ENCODE measurements around the gene FIG4. TPM values are rescaled to one million over a fixed set of nuclear protein-coding genes. Genes with fewer than 3 reads are reported as not detected.
A peak's percentile ranks its signal among the peaks of the same experiment; 100 is the strongest.

Gene FIG4
- total RNA-seq, 1 donor from 2014 or later = 15.6 TPM

DNA sequence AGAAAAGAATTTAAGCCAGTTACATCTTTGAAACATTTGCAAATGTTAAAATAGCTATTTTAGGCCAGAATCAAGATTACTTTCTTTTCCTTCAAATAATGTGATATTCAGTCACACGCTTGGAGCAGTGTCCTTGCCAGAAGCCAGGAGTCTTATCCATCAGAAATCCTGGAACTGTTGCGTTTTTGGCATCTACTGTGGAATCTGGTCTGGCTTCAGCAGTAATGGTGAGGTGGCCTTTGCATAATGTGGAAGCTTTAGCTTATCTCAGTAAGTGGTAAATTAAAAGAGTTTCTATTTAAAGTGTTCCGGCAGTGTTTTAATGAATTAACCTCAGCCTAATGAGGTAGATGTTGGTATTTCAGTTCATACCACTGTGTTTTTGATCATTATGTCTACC, 97.6 kb downstream of the FIG4 start:
- DNase-seq (ENCODE audit: low read depth) = no peak
- no peak overlapping the region for H3K4me3 ChIP-seq (ENCODE audit: low read depth, low read length)
- H3K27me3 ChIP-seq (ENCODE audit: control insufficient read depth, insufficient read depth, low read length) = no peaks in the 10 kb centered on the region
- TF ChIP-seq, protein P1, sequence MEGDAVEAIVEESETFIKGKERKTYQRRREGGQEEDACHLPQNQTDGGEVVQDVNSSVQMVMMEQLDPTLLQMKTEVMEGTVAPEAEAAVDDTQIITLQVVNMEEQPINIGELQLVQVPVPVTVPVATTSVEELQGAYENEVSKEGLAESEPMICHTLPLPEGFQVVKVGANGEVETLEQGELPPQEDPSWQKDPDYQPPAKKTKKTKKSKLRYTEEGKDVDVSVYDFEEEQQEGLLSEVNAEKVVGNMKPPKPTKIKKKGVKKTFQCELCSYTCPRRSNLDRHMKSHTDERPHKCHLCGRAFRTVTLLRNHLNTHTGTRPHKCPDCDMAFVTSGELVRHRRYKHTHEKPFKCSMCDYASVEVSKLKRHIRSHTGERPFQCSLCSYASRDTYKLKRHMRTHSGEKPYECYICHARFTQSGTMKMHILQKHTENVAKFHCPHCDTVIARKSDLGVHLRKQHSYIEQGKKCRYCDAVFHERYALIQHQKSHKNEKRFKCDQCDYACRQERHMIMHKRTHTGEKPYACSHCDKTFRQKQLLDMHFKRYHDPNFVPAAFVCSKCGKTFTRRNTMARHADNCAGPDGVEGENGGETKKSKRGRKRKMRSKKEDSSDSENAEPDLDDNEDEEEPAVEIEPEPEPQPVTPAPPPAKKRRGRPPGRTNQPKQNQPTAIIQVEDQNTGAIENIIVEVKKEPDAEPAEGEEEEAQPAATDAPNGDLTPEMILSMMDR (IDR thresholded peaks at IDR 0.05; ENCODE audit: insufficient read depth, low read length, poor library complexity, severe bottlenecking) = no peak
- no peaks in the 10 kb centered on the region for H3K36me3 ChIP-seq (ENCODE audit: control insufficient read depth, insufficient read depth, low read length)

DNA sequence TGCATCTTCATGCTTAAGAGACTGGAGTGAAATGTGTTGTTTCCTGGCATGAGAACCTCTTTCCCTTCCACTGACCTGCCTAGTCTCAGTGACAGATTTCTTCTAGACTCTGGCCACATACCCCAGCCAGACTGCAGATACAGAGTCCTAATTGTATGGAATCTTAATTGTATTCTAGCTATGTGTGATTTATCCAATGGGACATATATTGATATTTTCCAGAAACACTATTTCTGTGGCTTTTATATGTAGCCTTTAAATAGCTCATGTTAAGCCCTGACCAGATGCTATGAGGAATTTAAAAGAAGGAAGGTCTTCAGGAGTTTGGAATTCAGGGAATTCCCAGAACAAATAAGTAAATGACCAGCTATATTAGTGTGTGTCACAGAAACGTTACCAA, 99.0 kb downstream of the FIG4 start:
- Histone ChIP-seq H3K27me3 (ENCODE audit: control insufficient read depth, insufficient read depth, low read length) (no peaks in the 10 kb centered on the region), H3K36me3 (ENCODE audit: control insufficient read depth, insufficient read depth, low read length) (no peaks in the 10 kb centered on the region), H3K4me3 (ENCODE audit: low read depth, low read length) (no peak overlapping the region)
- TF ChIP-seq, protein P1 (IDR thresholded peaks at IDR 0.05; ENCODE audit: insufficient read depth, low read length, poor library complexity, severe bottlenecking) = no peak
- no peak for DNase-seq (ENCODE audit: low read depth)

DNA sequence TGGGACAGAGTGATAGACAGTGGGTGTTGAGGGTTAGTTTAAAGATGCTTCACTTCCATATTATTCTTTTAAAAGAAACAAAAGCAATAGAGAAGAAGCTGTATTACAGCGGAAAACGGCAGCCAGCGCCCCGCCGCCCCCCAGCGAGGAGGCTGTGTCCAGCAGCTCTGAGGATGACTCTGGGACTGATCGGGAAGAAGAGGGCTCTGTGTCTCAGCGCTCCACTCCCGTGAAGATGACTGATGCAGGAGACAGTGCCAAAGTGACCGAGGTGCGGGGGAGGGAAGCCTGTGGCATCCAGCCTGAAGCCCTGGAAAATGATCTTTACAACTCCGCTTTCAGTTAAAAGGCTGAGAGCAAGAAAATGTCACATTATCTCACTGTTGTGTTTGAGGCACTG, 100.2 kb downstream of the FIG4 start:
- TF ChIP-seq, protein P1 (IDR thresholded peaks at IDR 0.05; ENCODE audit: insufficient read depth, low read length, poor library complexity, severe bottlenecking) = peak; percentile 2
- no peak overlapping the region for H3K4me3 ChIP-seq (ENCODE audit: low read depth, low read length)
- H3K36me3 ChIP-seq (ENCODE audit: control insufficient read depth, insufficient read depth, low read length) = no peaks in the 10 kb centered on the region
- no peak for DNase-seq (ENCODE audit: low read depth)
- H3K27me3 ChIP-seq (ENCODE audit: control insufficient read depth, insufficient read depth, low read length) = no peaks in the 10 kb centered on the region

DNA sequence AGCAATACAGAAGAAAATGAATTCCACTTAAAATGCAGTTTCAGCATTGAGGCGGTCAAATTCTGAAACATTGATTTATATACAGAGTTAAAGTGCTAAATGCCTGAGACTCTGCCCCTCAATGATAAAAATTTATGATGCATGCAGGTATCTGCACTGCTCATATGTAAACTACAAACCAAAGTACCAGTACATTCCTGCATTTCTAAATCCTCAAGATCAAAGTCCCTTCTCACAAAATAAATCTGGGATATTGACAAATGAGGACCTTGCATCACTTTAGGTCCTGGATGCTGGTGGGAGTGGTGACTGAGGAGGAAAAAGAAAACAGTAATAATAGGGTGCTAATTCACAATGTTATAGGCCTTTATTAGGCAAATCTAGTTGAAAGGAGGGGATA, 101.9 kb downstream of the FIG4 start:
- DNase-seq (ENCODE audit: low read depth) = no peak
- no peak overlapping the region for H3K4me3 ChIP-seq (ENCODE audit: low read depth, low read length)
- TF ChIP-seq, protein P1 (IDR thresholded peaks at IDR 0.05; ENCODE audit: insufficient read depth, low read length, poor library complexity, severe bottlenecking) = no peak

DNA sequence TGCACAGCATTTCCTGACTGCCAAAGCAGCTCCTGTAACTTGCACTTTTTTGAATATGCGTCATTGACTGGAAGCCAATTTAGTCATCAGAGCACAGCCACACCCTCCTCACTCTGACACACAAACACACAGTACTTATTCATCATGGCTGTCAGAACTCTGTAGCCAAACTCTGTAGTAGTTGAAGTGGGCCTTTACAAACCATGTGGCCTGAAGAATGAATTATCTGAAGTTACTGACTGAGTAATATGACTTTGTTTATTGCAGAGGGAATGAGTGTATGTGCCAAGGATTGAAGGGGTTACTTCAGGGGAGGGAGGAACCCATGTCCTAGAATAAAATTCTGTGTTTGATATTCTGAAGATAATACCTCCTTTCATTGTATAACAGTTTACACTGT, 102.7 kb downstream of the FIG4 start:
- DNase-seq (ENCODE audit: low read depth) = peak; percentile 90
- Histone ChIP-seq H3K27me3 (ENCODE audit: control insufficient read depth, insufficient read depth, low read length) (no peaks in the 10 kb centered on the region), H3K4me3 (ENCODE audit: low read depth, low read length) (no peak overlapping the region), H3K36me3 (ENCODE audit: control insufficient read depth, insufficient read depth, low read length) (no peaks in the 10 kb centered on the region)
- TF ChIP-seq, protein P1 (IDR thresholded peaks at IDR 0.05; ENCODE audit: insufficient read depth, low read length, poor library complexity, severe bottlenecking) = no peak

More for the DNA sequence above, 101.9 kb downstream of the FIG4 start:
- no peaks in the 10 kb centered on the region for H3K36me3 ChIP-seq (ENCODE audit: control insufficient read depth, insufficient read depth, low read length)
- no peaks in the 10 kb centered on the region for H3K27me3 ChIP-seq (ENCODE audit: control insufficient read depth, insufficient read depth, low read length)

DNA sequence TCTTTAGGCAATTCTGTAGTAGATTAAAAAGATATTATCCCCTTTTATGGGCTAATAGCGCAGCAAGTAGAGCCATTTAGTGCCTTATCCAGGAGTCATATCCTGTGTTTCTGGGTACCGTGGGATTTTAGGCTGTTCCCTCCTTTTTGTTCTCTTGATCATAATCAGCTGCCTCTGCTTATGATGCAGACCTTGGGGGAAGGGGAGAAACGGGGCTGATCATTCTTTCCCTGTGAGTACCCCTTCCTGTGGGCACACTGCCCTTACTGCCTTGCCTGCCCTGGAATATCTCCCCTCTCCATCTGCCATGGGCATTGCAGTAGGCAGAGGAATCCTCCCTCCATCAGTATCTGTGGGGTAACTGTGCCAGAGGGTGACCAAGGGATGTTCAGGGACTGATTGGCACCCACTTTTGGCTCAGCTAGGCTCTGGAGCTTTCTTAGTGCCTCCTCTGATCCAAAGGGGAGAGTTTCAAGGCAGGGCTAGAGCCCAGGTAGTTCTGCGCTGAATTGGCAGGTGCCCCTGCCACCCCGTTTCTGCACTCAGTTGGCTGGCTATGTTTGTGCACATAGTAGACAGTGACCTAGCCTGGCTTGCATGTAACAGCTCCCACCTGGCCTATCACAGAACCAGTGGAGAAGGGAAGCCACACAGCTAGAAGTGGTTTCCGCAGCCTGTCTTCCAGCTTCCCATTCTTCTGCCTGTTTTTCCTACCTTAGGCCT, 103.3 kb downstream of the FIG4 start:
- no peak overlapping the region for H3K4me3 ChIP-seq (ENCODE audit: low read depth, low read length)
- TF ChIP-seq, protein P1 (IDR thresholded peaks at IDR 0.05; ENCODE audit: insufficient read depth, low read length, poor library complexity, severe bottlenecking) = no peak
- no peaks in the 10 kb centered on the region for H3K27me3 ChIP-seq (ENCODE audit: control insufficient read depth, insufficient read depth, low read length)
- no peak for DNase-seq (ENCODE audit: low read depth)
- H3K36me3 ChIP-seq (ENCODE audit: control insufficient read depth, insufficient read depth, low read length) = no peaks in the 10 kb centered on the region

Data from kidney epithelial cell (primary cell).